Spleen (tissue), 7 donors: Measurements from ENCODE around the gene ACTN4.

Experiments used
- POLR2A ChIP-seq, 3 donors: fragments of 450-650 bp; IDR thresholded peaks; one replicate each; pipeline ENCODE4 v1.5.1; 2017; ENCODE audit warnings: antibody characterized with exemption in 3 of 3, mild to moderate bottlenecking in 1 of 3
- POLR2AphosphoS5 ChIP-seq, 3 donors: sonication (generic); formaldehyde crosslinking; IDR thresholded peaks; one replicate each; pipeline ENCODE4 v1.5.1; 2017; ENCODE audit warnings: antibody characterized with exemption in 3 of 3
- TF ChIP-seq, protein P1 (sequence below), 11 experiments: fragments of 200-600 bp in 7 of 11; fragments of 450-650 bp in 4 of 11; sonication (generic) in 4 of 11; IDR thresholded peaks in 8 of 11; conservative IDR thresholded peaks in 3 of 11; 1 replicate in 7 of 11; 2 replicates in 4 of 11; pipeline versions ENCODE4 v1.4.0 to v1.8.0; 2016 to 2021; ENCODE audit warnings: antibody characterized with exemption in 11 of 11, inconsistent platforms in 4 of 11, mild to moderate bottlenecking in 1 of 11
- donor health status: DM: no; HTN: no; CAD: no; lungs with moderate emphysema.
- donor health status: DM: no; HTN: no; CAD: no.
- donor health status: DM: no; HTN: no; CAD: no.

- TF ChIP-seq, protein P1, sequence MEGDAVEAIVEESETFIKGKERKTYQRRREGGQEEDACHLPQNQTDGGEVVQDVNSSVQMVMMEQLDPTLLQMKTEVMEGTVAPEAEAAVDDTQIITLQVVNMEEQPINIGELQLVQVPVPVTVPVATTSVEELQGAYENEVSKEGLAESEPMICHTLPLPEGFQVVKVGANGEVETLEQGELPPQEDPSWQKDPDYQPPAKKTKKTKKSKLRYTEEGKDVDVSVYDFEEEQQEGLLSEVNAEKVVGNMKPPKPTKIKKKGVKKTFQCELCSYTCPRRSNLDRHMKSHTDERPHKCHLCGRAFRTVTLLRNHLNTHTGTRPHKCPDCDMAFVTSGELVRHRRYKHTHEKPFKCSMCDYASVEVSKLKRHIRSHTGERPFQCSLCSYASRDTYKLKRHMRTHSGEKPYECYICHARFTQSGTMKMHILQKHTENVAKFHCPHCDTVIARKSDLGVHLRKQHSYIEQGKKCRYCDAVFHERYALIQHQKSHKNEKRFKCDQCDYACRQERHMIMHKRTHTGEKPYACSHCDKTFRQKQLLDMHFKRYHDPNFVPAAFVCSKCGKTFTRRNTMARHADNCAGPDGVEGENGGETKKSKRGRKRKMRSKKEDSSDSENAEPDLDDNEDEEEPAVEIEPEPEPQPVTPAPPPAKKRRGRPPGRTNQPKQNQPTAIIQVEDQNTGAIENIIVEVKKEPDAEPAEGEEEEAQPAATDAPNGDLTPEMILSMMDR (IDR thresholded peaks at IDR 0.05 in 8 of 11, conservative IDR thresholded peaks at IDR 0.05 in 3 of 11), result no peak
- peak in 1 of 3 donors; percentile 67 for TF ChIP-seq POLR2AphosphoS5 (IDR thresholded peaks at IDR 0.05)
- no peak for TF ChIP-seq POLR2A (IDR thresholded peaks at IDR 0.05)
These were observed 24.2 kb downstream of the ACTN4 start for GRCh38 chr19:38671654-38672053.
